K562 (cell line): Measurements from ENCODE around the gene TMC8. TPM values are rescaled to one million over a fixed set of nuclear protein-coding genes. Genes with fewer than 3 reads are reported as not detected.

ENCODE experiments used
- ASH1L ChIP-seq: fragments of 450-650 bp; IDR thresholded peaks from 2 replicates; pipeline ENCODE4 v1.6.1; 2018; ENCODE audit warnings: borderline replicate concordance, mild to moderate bottlenecking, low read depth; ENCODE audit not compliant: partially characterized antibody
- ATF2 ChIP-seq: sonication (generic); formaldehyde crosslinking; IDR thresholded peaks from 2 replicates; pipeline ENCODE4 v1.8.1; 2022; ENCODE audit warnings: missing genetic modification reagents
- CHCHD3 ChIP-seq: fragments of 250-450 bp; sonication (Bioruptor Pico); IDR thresholded peaks from 2 replicates; pipeline ENCODE4 v2.1.2; 2022; ENCODE audit warnings: mild to moderate bottlenecking
- CHD1 ChIP-seq: fragments of 200-600 bp; sonication (generic); IDR thresholded peaks from one replicate; pipeline ENCODE4 v1.6.1; 2012; ENCODE audit warnings: mild to moderate bottlenecking, moderate library complexity, low read length, inconsistent platforms
- ETS2 ChIP-seq: IDR thresholded peaks from 2 replicates; pipeline ENCODE4 v1.6.1; 2016; ENCODE audit warnings: borderline replicate concordance, missing genetic modification characterization, mild to moderate bottlenecking, moderate library complexity, missing compliant biosample characterization; ENCODE audit not compliant: poor library complexity, severe bottlenecking
- HDAC8 ChIP-seq: fragments of 450-650 bp; IDR thresholded peaks from 2 replicates; pipeline ENCODE4 v1.6.1; 2016; ENCODE audit warnings: mild to moderate bottlenecking, missing genetic modification characterization, moderate library complexity, missing compliant biosample characterization
- JUN ChIP-seq, 2 experiments: sonication (generic) in 1 of 2; formaldehyde crosslinking in 1 of 2; IDR thresholded peaks; 2 replicates each; pipeline versions ENCODE4 v1.6.1 to v1.8.0; 2012 to 2022; ENCODE audit warnings: borderline replicate concordance in 2 of 2, mild to moderate bottlenecking in 2 of 2, improper control_type of control experiment in 1 of 2, low read depth in 1 of 2, low read length in 1 of 2, missing genetic modification reagents in 1 of 2
- MEF2D ChIP-seq: conservative IDR thresholded peaks from 2 replicates; pipeline ENCODE4 v1.6.1; 2016; ENCODE audit warnings: low read depth, missing genetic modification characterization, missing compliant biosample characterization
- RBM14 ChIP-seq: fragments of 200-400 bp; formaldehyde crosslinking; IDR thresholded peaks from 2 replicates; pipeline ENCODE4 v1.6.1; 2018; ENCODE audit warnings: low read depth, mild to moderate bottlenecking, low read length, moderate library complexity, borderline replicate concordance; ENCODE audit not compliant: insufficient read depth
- RBM34 ChIP-seq: fragments of 200-400 bp; formaldehyde crosslinking; IDR thresholded peaks from 2 replicates; pipeline ENCODE4 v1.6.1; 2018; ENCODE audit warnings: low read length, borderline replicate concordance; ENCODE audit not compliant: insufficient read depth
- RERE ChIP-seq: sonication (generic); formaldehyde crosslinking; IDR thresholded peaks from 2 replicates; pipeline ENCODE4 v1.8.0; 2023; ENCODE audit warnings: missing genetic modification reagents, mild to moderate bottlenecking, borderline replicate concordance
- STAT5A ChIP-seq: IDR thresholded peaks from 2 replicates; pipeline ENCODE4 v1.6.1; 2012; ENCODE audit warnings: low read length, inconsistent platforms, borderline replicate concordance
- THAP12 ChIP-seq: fragments of 250-450 bp; sonication (Bioruptor Pico); IDR thresholded peaks from 2 replicates; pipeline ENCODE4 v1.9.0; 2021; ENCODE audit warnings: mild to moderate bottlenecking, inconsistent platforms
- ZBTB26 ChIP-seq: fragments of 450-650 bp; formaldehyde crosslinking; IDR thresholded peaks from 2 replicates; pipeline ENCODE4 v1.4.0; 2022; ENCODE audit warnings: missing genetic modification characterization
- ZNF197 ChIP-seq: fragments of 200-800 bp; sonication (Bioruptor generic); IDR thresholded peaks from 2 replicates; pipeline ENCODE4 v1.6.1; 2016; ENCODE audit warnings: low read depth, missing genetic modification characterization, missing compliant biosample characterization
- ZNF212 ChIP-seq: fragments of 450-650 bp; formaldehyde crosslinking; IDR thresholded peaks from 2 replicates; pipeline ENCODE4 v1.4.0; 2020; ENCODE audit warnings: mild to moderate bottlenecking
- polyA plus RNA-seq, 8 experiments: library from polyadenylated mRNA; depleted of rRNA in 4 of 8; stranded (reverse) in 5 of 8; unstranded in 3 of 8; fragments of >200 nt; fragmentation: Nextera tagmentation in 2 of 8; fragmentation: Illumina TruSeq in 1 of 8; extraction: Ambion mirVana in 2 of 8; extraction: Trizol in 1 of 8; gene quantifications; 2 replicates each; pipeline versions ENCODE4 v1.2.1 to v1.2.3, GENCODE V29; 2011 to 2014; ENCODE audit warnings: inconsistent platforms in 1 of 8, missing spikeins in 1 of 8
- total RNA-seq, 7 experiments: library from RNA; depleted of rRNA in 6 of 7; stranded (reverse); fragments of >200 nt in 6 of 7; fragmentation: Illumina TruSeq in 2 of 7; extraction: Trizol in 2 of 7; gene quantifications; 2 replicates each; pipeline versions ENCODE4 v1.2.1 to v1.2.3, GENCODE V29; 2011 to 2021; ENCODE audit warnings: low replicate concordance in 1 of 7

TMC8 gene
- total and polyA plus RNA-seq, 9 of the 15 experiments (the other 6 are each of a cell fraction or from before 2014, with no cell fraction given): 0.13 to 10.9 (median 2.8) TPM

GRCh38 chr17:78127239-78127887 is 3.2 kb upstream of the TMC8 start (continued):
- TF ChIP-seq ATF2 (CRISPR knock-in tag) (no peak), RBM14 (no peak), ETS2 (tag) (no peak), ZNF197 (no peak), JUN (IDR thresholded peaks at IDR 0.05; ENCODE audit: borderline replicate concordance, low read depth, low read length) (no peak), JUN (CRISPR knock-in tag; IDR thresholded peaks at IDR 0.05; ENCODE audit: borderline replicate concordance) (peak; percentile 46; the same call in 1 of the 2 replicates), HDAC8 (tag) (no peak), ZNF212 (CRISPR knock-in tag) (no peak), RERE (CRISPR knock-in tag) (no peak), ASH1L (no peak), ZBTB26 (CRISPR knock-in tag) (no peak), CHD1 (no peak), MEF2D (tag) (no peak), STAT5A (no peak), CHCHD3 (CRISPR knock-in tag) (no peak), RBM34 (no peak), THAP12 (no peak)
